HFF-Myc (cell line): ENCODE results near the gene ABCC3.

Experiments used
- DNase-seq: peaks from one replicate; pipeline ENCODE4 v3.0.0-alpha.2; 2011; ENCODE audit warnings: low read depth; ENCODE audit errors: extremely low read depth
- H3K4me3 ChIP-seq: replicated peaks from 2 replicates; pipeline ENCODE4 v1.5.1; 2011; ENCODE audit warnings: low read depth, mild to moderate bottlenecking, control low read depth, low read length
- TF ChIP-seq, protein P1 (sequence below): IDR thresholded peaks from 2 replicates; pipeline ENCODE4 v1.5.1; 2012; ENCODE audit warnings: mild to moderate bottlenecking, low read depth, low read length, control low read depth; ENCODE audit errors: missing control alignments

ABCC3 gene

DNA sequence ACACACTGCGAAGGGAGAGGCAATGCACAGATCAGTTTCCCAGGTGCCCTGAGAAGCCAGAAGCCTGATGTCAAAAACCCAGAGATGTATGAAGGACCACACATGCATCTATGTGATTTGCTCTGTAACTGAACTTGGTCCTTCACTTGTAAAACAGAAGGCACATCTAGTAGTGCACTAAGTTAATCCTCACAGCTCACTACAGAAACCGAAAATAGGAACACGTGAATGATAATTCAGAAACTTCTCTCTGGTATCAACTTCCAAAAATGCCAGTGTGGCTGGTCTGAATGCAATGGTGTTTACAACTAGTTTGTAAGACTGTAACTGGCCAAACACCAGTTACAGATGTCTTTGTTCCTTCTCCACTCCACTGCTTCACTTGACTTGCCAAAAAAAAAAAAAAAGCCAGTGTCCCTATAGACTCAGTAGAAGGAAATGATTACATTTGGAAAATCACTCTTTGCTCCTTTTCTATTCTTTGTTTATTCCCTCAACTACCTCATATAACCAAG is 61.7 kb downstream of the ABCC3 start:
- H3K4me3 ChIP-seq: no peak overlapping the region
- no peak for DNase-seq
- TF ChIP-seq, protein P1, sequence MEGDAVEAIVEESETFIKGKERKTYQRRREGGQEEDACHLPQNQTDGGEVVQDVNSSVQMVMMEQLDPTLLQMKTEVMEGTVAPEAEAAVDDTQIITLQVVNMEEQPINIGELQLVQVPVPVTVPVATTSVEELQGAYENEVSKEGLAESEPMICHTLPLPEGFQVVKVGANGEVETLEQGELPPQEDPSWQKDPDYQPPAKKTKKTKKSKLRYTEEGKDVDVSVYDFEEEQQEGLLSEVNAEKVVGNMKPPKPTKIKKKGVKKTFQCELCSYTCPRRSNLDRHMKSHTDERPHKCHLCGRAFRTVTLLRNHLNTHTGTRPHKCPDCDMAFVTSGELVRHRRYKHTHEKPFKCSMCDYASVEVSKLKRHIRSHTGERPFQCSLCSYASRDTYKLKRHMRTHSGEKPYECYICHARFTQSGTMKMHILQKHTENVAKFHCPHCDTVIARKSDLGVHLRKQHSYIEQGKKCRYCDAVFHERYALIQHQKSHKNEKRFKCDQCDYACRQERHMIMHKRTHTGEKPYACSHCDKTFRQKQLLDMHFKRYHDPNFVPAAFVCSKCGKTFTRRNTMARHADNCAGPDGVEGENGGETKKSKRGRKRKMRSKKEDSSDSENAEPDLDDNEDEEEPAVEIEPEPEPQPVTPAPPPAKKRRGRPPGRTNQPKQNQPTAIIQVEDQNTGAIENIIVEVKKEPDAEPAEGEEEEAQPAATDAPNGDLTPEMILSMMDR: no peak

DNA sequence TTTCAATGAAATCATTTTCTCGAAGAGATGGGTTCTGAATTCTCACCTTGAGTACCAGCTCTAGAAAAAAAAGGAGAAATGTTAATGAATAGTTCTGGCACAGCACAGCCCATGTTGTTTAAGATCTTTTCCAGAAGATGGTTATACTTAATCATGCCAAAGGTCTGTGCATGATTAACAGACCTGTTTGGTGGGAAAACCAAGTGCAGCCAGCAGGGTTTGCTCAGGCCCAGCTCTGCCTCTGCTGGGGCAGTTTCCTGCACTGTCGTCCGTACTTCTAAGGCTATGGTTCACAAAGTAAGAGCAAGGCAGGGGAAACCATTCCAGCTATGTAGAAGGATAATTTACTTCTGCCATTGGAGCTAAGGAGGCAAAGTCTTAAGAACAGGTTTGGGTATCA is 62.4 kb downstream of the ABCC3 start:
- DNase-seq: no peak
- TF ChIP-seq, protein P1: no peak
- H3K4me3 ChIP-seq: no peak overlapping the region

DNA sequence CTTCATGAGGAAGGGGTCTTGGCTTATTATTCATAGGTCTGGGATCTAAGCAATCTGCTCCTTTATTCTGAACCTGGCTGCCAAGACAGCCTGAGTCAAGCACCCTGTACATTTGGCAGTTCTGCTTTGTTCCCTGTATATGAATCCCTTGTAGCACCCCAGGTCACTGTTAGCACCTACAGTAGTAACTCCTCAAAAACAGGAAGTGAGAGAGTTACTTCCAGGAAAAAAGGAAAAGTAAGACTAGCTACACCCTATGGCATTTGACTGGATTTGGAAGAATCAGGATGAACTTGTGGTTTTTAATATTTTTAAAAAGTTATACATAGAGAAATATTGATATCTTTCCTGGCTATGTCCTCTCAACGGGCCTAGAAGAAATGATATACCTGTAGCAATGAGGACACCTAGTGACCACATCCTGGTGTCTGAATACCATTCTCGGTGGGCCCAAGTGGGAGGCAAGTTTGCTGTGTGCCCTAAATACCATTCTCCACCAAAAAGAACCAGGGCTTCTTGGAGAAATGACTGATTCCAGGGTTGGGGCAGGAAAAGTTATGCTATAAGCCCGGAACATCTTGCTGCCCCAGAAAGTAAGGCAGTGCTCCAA is 63.1 kb downstream of the ABCC3 start:
- H3K4me3 ChIP-seq: no peak overlapping the region
- TF ChIP-seq, protein P1: no peak
- DNase-seq: no peak

DNA sequence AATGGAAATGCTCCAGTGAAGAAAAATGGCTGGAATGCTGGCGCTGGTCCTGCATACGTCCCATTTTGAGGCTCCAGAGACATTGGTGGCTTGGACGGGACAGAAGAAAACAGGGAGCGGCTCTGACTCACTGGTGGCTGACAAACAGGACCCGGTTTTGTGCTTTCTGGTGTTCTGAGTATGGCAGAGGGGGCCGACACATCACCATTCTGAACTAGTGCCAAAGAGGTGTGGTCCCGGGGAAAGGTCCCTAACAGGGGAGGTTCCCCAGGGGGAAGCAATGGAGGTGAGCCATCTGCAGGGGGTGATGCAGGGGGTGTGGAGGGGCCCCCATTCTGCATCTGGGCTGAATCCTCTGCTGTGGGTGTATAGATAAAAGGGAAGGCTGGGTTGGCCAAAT is 64.7 kb downstream of the ABCC3 start:
- TF ChIP-seq, protein P1: no peak
- no peak overlapping the region for H3K4me3 ChIP-seq
- DNase-seq: no peak

DNA sequence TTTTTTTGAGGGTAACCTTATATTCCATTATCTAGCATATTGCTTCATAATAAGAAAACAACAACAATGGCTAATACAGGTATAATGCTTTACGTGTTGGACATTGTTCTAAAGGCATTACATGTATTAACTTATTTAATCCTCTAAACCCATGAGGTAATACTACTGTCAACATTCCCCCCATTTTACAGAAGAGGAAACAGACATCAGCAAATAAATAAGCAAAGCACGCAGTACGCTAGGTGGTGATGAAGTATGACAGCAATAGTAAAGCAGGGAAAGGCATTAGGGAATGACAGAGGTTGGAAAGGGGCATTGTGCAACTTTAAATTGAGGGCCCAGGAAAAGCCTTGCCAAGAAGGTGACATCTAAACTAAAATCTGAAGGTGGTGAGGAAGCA is 68.5 kb downstream of the ABCC3 start:
- TF ChIP-seq, protein P1: no peak
- no peak for DNase-seq
- H3K4me3 ChIP-seq: no peak overlapping the region

DNA sequence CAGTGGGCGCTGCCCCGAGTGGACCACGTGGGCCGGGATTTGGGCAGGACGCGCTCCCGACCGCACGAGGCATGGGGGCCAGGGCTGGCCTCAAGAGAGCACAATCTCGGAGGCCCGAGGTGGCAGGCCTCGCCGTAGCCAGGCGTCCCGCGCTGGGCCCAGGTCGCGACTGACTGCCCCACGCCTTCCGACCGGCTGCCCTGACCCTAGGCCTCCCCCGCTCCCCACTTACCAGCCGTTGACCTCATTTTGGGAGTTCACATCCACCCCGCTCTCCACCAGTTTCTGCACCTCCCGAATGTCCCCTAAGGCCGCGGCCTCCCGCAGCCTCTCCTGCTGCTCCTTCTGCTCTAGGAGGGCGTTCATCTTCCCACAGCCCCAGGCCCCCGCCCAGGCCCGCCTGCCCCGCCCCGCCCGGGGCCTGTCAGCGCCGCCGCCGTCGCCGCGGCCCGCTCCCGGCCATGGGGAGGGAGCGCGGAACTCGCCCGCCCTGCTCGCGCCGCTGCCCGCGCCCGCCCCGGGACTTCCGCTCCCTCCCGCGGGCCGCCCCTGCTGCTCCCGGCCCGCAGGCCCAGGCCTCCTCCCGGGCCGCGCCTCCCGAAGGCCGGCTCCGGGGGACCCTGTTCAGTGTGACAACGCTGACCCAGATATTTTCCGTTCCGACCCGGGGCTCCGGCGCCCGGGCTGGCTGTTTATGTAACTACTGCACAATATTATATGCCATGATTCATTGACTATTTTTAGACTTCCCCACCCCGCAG is 72.8 kb downstream of the ABCC3 start, which contains the start of gene ANKRD40:
Gene ANKRD40 (minus strand): TSS at position 626 of the 761 bp plus-strand sequence. CDS start 260 bp downstream, at position 366.
- DNase-seq: peak; percentile 71
- TF ChIP-seq, protein P1: no peak
- peak within 1 kb of the TSS; percentile 59 for H3K4me3 ChIP-seq
